Pancreas (tissue), 10 donors: Measurements from ENCODE around the gene VPS9D1. TPM values are rescaled to one million over a fixed set of nuclear protein-coding genes. Genes with fewer than 3 reads are reported as not detected.
"Not testable (repeated sequence)": the region's sequence is repeated elsewhere in the genome, so short reads cannot be mapped to it uniquely, and the experiment has no call there.

ENCODE experiments used
- ATAC-seq, 4 donors: fragments of 200-7000 bp; cut with Tn5 transposase; one replicate each; pipeline versions ENCODE4 v1.8.0 to v1.9.1; 2020; ENCODE audit warnings: mild to moderate bottlenecking in 4 of 4, moderate library complexity in 4 of 4
- DNase-seq, 6 donors: peaks; one replicate each; pipeline ENCODE4 v3.0.0-alpha.2; 2020
- FAIRE-seq: peaks from 2 replicates; lab custom pipeline; 2012; peaks lifted over from hg19 to GRCh38; lab: Jason Lieb, UNC
- H3K27ac ChIP-seq, 4 donors: fragments of 200-600 bp; sonication (generic); 1 replicate in 3 of 4; 2 replicates in 1 of 4; pipeline versions ENCODE4 v1.5.0 to v1.8.0; 2020
- H3K27me3 ChIP-seq, 4 donors: fragments of 200-600 bp; one replicate each; pipeline ENCODE4 v1.8.0; 2021
- H3K36me3 ChIP-seq, 3 donors: fragments of 200-600 bp; sonication (generic) in 1 of 3; one replicate each; pipeline versions ENCODE4 v1.5.0 to v1.8.0; 2020 to 2021
- H3K4me1 ChIP-seq, 3 donors: fragments of 200-600 bp; one replicate each; pipeline ENCODE4 v1.8.0; 2021
- H3K4me3 ChIP-seq, 4 donors: fragments of 200-600 bp; sonication (generic) in 2 of 4; one replicate each; pipeline versions ENCODE4 v1.5.0 to v1.8.0; 2020 to 2021
- H3K9me3 ChIP-seq, 4 donors: fragments of 200-600 bp; one replicate each; pipeline ENCODE4 v1.8.0; 2021
- CTCF ChIP-seq, 4 donors: fragments of 200-600 bp; sonication (generic) in 3 of 4; IDR thresholded peaks; one replicate each; pipeline versions ENCODE4 v1.5.0 to v1.8.0; 2021; ENCODE audit warnings: antibody characterized with exemption in 4 of 4
- WGBS, 2 donors: extraction: QIAGEN DNeasy Blood & Tissue Kit; methylation state at CpG; one replicate each; pipeline ENCODE4 v1.1.7; 2013; 5-methylcytosine and 5-hydroxymethylcytosine counted together
- intact Hi-C, 3 donors: fragments of 100-400 bp; cut with DNase I; formaldehyde crosslinking; loops; one replicate each; pipeline versions ENCODE4 v1.11.1 to v1.14.2; 2022
- polyA plus RNA-seq, 2 donors: library from polyadenylated mRNA; stranded (reverse); fragments of 200-250 nt; gene quantifications; one replicate each; pipeline ENCODE4 v1.2.3, GENCODE V29; 2013
- total RNA-seq, 6 donors: library from RNA; stranded (reverse); fragmentation: NEBNext Ultra II Directional in 4 of 6; extraction: Animal tissue kit (Norgen Biotek cat#: 25700) in 4 of 6; gene quantifications; one replicate each; pipeline versions ENCODE4 v1.2.1 to v1.2.4, GENCODE V29; 2021 to 2023
- donor health status: healthy with polysubstance abuse.
- donor health status: DM: no; HTN: no; CAD: no; lungs with moderate emphysema.
- donor health status: DM: no; HTN: no; CAD: no.
- donor health status: control.
- donor health status: control.
- donor health status: Bipolar disorder and iron deficiency.
- donor health status: DM: yes; HTN: yes; CAD: no.
- donor health status: DM: no; HTN: no; CAD: no.
- donor health status: DM: no; HTN: no; CAD: no.
- donor health status: DM: yes; HTN: yes; CAD: no.

VPS9D1 gene
- total and polyA plus RNA-seq, 8 donors, result 3.9 to 30.1 (median 6.4) TPM

GRCh38 chr16:89672177-89672941 is 48.3 kb downstream of the VPS9D1 start:
- ATAC-seq (no peak), DNase-seq (peak in 1 of 6 donors; percentile 5), FAIRE-seq (no peak)
- Histone ChIP-seq H3K27ac (no peak overlapping the region), H3K4me1 (no peaks in the 10 kb centered on the region), H3K36me3 (no peaks in the 10 kb centered on the region), H3K9me3 (no peaks in the 10 kb centered on the region), H3K27me3 (no peaks in the 10 kb centered on the region), H3K4me3 (no peak overlapping the region)
- intact Hi-C loops, result no loop called here
- WGBS, 2 donors, result 87 to 90% methylated on average over 16 of the region's 16 CpGs
- no peak for TF ChIP-seq CTCF (IDR thresholded peaks at IDR 0.05)

- H3K9me3 ChIP-seq, intact Hi-C loops, FAIRE-seq: not testable (repeated sequence)
These were observed 49.1 kb downstream of the VPS9D1 start for GRCh38 chr16:89671565-89671964.

GRCh38 chr16:89670496-89671431 is 49.9 kb downstream of the VPS9D1 start:
- Histone ChIP-seq H3K36me3 (no peaks in the 10 kb centered on the region), H3K4me1 (no peaks in the 10 kb centered on the region), H3K4me3 (no peak overlapping the region), H3K27me3 (no peaks in the 10 kb centered on the region), H3K9me3 (no peaks in the 10 kb centered on the region), H3K27ac (no peak overlapping the region)
- intact Hi-C loops, result no loop called here
- no peak for FAIRE-seq
- DNase-seq, result peak in 1 of 6 donors; percentile 19
- no peak for TF ChIP-seq CTCF (IDR thresholded peaks at IDR 0.05)
- 88 to 90% methylated on average over 10 of the region's 10 CpGs for WGBS, 2 donors
- ATAC-seq, result no peak

More at GRCh38 chr16:89671565-89671964, 49.1 kb downstream of the VPS9D1 start:
- H3K4me3 ChIP-seq, H3K27me3 ChIP-seq, H3K27ac ChIP-seq, H3K36me3 ChIP-seq, DNase-seq, H3K4me1 ChIP-seq, ATAC-seq: not testable (repeated sequence)
- WGBS, 2 donors, result 90 to 94% methylated on average over 4 of the region's 4 CpGs

GRCh38 chr16:89669755-89670154 is 50.9 kb downstream of the VPS9D1 start:
- FAIRE-seq (no peak), DNase-seq (peak in 1 of 6 donors; percentile 53), ATAC-seq (no peak)
- Histone ChIP-seq H3K27me3 (no peaks in the 10 kb centered on the region), H3K4me3 (no peak overlapping the region), H3K4me1 (no peaks in the 10 kb centered on the region), H3K9me3 (no peaks in the 10 kb centered on the region), H3K36me3 (no peaks in the 10 kb centered on the region), H3K27ac (no peak overlapping the region)
- TF ChIP-seq CTCF (IDR thresholded peaks at IDR 0.05), result no peak
- intact Hi-C loops, result no loop called here
- WGBS, 2 donors, result 90 to 94% methylated on average over 7 to 13 of the region's 13 CpGs

GRCh38 chr16:89668790-89669158 is 51.9 kb downstream of the VPS9D1 start:
- H3K9me3 ChIP-seq, result no peaks in the 10 kb centered on the region
- ATAC-seq, result peak in 1 of 4 donors; percentile 43
- no peak overlapping the region for H3K27ac ChIP-seq
- WGBS, 2 donors, result 75 to 79% methylated on average over 5 of the region's 5 CpGs
- intact Hi-C loops, result no loop called here
- H3K4me3 ChIP-seq, result no peak overlapping the region
- H3K36me3 ChIP-seq, result no peaks in the 10 kb centered on the region
- no peak for FAIRE-seq
- H3K4me1 ChIP-seq, result no peaks in the 10 kb centered on the region
- DNase-seq, result no peak
- no peak for TF ChIP-seq CTCF (IDR thresholded peaks at IDR 0.05)
- H3K27me3 ChIP-seq, result no peaks in the 10 kb centered on the region
